ENCODE data around the gene SEC22A. TPM values are rescaled to one million over a fixed set of nuclear protein-coding genes. Genes with fewer than 3 reads are reported as not detected.

Gene SEC22A
- total and polyA plus RNA-seq, 10 of the 15 experiments (the other 5 are each of a cell fraction or from before 2014, with no cell fraction given), result 19.3 to 70.3 (median 36.7) TPM

- TF ChIP-seq, protein P1, sequence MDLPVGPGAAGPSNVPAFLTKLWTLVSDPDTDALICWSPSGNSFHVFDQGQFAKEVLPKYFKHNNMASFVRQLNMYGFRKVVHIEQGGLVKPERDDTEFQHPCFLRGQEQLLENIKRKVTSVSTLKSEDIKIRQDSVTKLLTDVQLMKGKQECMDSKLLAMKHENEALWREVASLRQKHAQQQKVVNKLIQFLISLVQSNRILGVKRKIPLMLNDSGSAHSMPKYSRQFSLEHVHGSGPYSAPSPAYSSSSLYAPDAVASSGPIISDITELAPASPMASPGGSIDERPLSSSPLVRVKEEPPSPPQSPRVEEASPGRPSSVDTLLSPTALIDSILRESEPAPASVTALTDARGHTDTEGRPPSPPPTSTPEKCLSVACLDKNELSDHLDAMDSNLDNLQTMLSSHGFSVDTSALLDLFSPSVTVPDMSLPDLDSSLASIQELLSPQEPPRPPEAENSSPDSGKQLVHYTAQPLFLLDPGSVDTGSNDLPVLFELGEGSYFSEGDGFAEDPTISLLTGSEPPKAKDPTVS (IDR thresholded peaks at IDR 0.05; ENCODE audit: low read depth, low read length), result no peak
These were observed 80.7 kb downstream of the SEC22A start (continued) for GRCh38 chr3:123282461-123282860.

- FAIRE-seq, result no peak
- Histone ChIP-seq H3K4me2 (ENCODE audit: control insufficient read depth, insufficient read depth) (no peak overlapping the region), H3K36me3 (ENCODE audit: control insufficient read depth in 2 of 2, insufficient read depth in 2 of 2, low read length in 1 of 2) (no peaks in the 10 kb centered on the region), H3K9me3 (replicated peaks; ENCODE audit: control insufficient read depth, insufficient read depth, low read length) (no peaks in the 10 kb centered on the region), H3K27ac (ENCODE audit: control insufficient read depth, insufficient read depth) (no peak overlapping the region), H4K20me1 (ENCODE audit: control insufficient read depth, insufficient read depth) (no peaks in the 10 kb centered on the region), H3K79me2 (ENCODE audit: control insufficient read depth, insufficient read depth, low read length) (no peaks in the 10 kb centered on the region), H3K27me3 (replicated peaks in 1 of 2; ENCODE audit: control insufficient read depth in 2 of 2, insufficient read depth in 2 of 2, low read length in 1 of 2) (no peaks in the 10 kb centered on the region), H3K4me3 (no peak overlapping the region), H3K9ac (ENCODE audit: control insufficient read depth, insufficient read depth, low read length) (no peak overlapping the region), H2AFZ (ENCODE audit: control insufficient read depth, low read depth, low read length) (no peak overlapping the region), H3K4me1 (ENCODE audit: control insufficient read depth, insufficient read depth, low read length) (no peaks in the 10 kb centered on the region)
- RAD21 ChIA-PET (ENCODE audit: unreplicated experiment), result no interaction called here
- in situ Hi-C loops (cut with MboI) (no loop called here), intact Hi-C loops (cut with micrococcal nuclease; ENCODE audit: unreplicated experiment) (no loop called here)
- WGBS (ENCODE audit: insufficient coverage, insufficient replicate concordance, low lambda C conversion rate, missing lambda C conversion rate), result 74% methylated on average over 9 of the region's 9 CpGs
- ATAC-seq, result no peak
- TF ChIP-seq KDM1A (IDR thresholded peaks at IDR 0.05; ENCODE audit: borderline replicate concordance), result no peak
- no peak for TF ChIP-seq MXI1 (IDR thresholded peaks at IDR 0.05; ENCODE audit: low read depth, low read length)
- CTCF ChIA-PET, result no interaction called here
- SMC1A ChIA-PET (ENCODE audit: uncharacterized antibody, unreplicated experiment), result no interaction called here
- DNase-seq (ENCODE audit: low read depth, low spot score), result no peak
- POLR2A ChIA-PET, result interaction anchor here (0.6 kb wide), 1 partner anchor 1171 kb away, joined by 3 read pairs; no protein-coding TSS in a partner anchor
- BruUV-seq (replicated peaks), result no TSS peak
These were observed 81.3 kb downstream of the SEC22A start for GRCh38 chr3:123283074-123283473.

All from GM12878 (cell line).